DND-41 (cell line): ENCODE data around the gene KLHL6.

Experiments used
- CTCF ChIP-seq: IDR thresholded peaks from 2 replicates; pipeline ENCODE4 v1.5.1; 2012; ENCODE audit warnings: borderline replicate concordance, low read length, moderate library complexity, mild to moderate bottlenecking; ENCODE audit not compliant: poor library complexity, severe bottlenecking; ENCODE audit errors: extremely low read depth
- EZH2 ChIP-seq: IDR thresholded peaks from 3 replicates; pipeline ENCODE4 v1.6.1; 2012; ENCODE audit warnings: borderline replicate concordance, low read depth, mild to moderate bottlenecking, moderate library complexity, low read length, inconsistent platforms; ENCODE audit not compliant: severe bottlenecking

- TF ChIP-seq CTCF: no peak
- no peak for TF ChIP-seq EZH2
These were observed 13.2 kb downstream of the KLHL6 start for GRCh38 chr3:183542355-183542754.
